HepG2 (cell line): Measurements from ENCODE around the gene DDR2. TPM values are rescaled to one million over a fixed set of nuclear protein-coding genes. Genes with fewer than 3 reads are reported as not detected.

Experiments used
- ATAC-seq: fragments of 200-7000 bp; cut with Tn5 transposase; 3 replicates; pipeline ENCODE4 v1.9.1; 2020; ENCODE audit warnings: mild to moderate bottlenecking, moderate library complexity
- BruUV-seq: library from RNA; stranded (reverse); fragments of 400-500 nt; replicated peaks from 2 replicates; lab custom pipeline; 2021; lab: Mats Ljungman, UMichigan
- CTCF ChIA-PET: fragments of 300-600 bp; formaldehyde crosslinking; extraction: SDS; loops from one replicate; lab custom pipeline; 2021; ENCODE audit warnings: low total read pairs, inconsistent platforms, low intra/inter-chr PET ratio; lab: Yijun Ruan, JAX
- POLR2A ChIA-PET: fragments of 350-600 bp; sonication (Branson Sonifier 250); formaldehyde crosslinking; loops from one replicate; lab custom pipeline; 2020; ENCODE audit warnings: antibody characterized with exemption, inconsistent platforms; lab: Yijun Ruan, JAX
- DNase-seq: peaks from one replicate; pipeline ENCODE4 v3.0.0-alpha.2; 2015; ENCODE audit warnings: low spot score
- FAIRE-seq: peaks from 3 replicates; lab custom pipeline; 2011; peaks lifted over from hg19 to GRCh38; lab: Jason Lieb, UNC
- H2AFZ ChIP-seq: one replicate; pipeline ENCODE4 v1.6.1; 2011; ENCODE audit warnings: low read length, inconsistent platforms
- H3K27ac ChIP-seq: fragments of 300-600 bp; 3 replicates; pipeline ENCODE4 v1.8.0; 2011; ENCODE audit warnings: mixed run types, mild to moderate bottlenecking, mixed read lengths, low read length, inconsistent platforms; ENCODE audit not compliant: insufficient read depth; ENCODE audit errors: extremely low read length
- H3K27me3 ChIP-seq, 2 experiments: fragments of 200-600 bp in 1 of 2; 2 replicates in 1 of 2; 3 replicates in 1 of 2; pipeline versions ENCODE4 v1.6.0 to v1.8.0; 2011; ENCODE audit warnings: low read length in 2 of 2, mild to moderate bottlenecking in 2 of 2, moderate library complexity in 2 of 2, inconsistent platforms in 1 of 2; ENCODE audit not compliant: insufficient read depth in 2 of 2, control insufficient read depth in 1 of 2
- H3K36me3 ChIP-seq, 2 experiments: fragments of 200-600 bp in 1 of 2; replicated peaks in 1 of 2; 2 replicates in 1 of 2; 3 replicates in 1 of 2; pipeline versions ENCODE4 v1.5.1 to v1.8.0; 2011; ENCODE audit warnings: low read length in 2 of 2, inconsistent platforms in 1 of 2; ENCODE audit not compliant: insufficient read depth in 2 of 2, control insufficient read depth in 1 of 2
- H3K4me1 ChIP-seq: 2 replicates; pipeline ENCODE4 v1.5.1; 2012; ENCODE audit warnings: low read length, inconsistent platforms; ENCODE audit not compliant: insufficient read depth
- H3K4me2 ChIP-seq: 2 replicates; pipeline ENCODE4 v1.6.0; 2011; ENCODE audit warnings: low read depth, low read length, inconsistent platforms
- H3K4me3 ChIP-seq, 3 experiments: fragments of 200-600 bp in 1 of 3; sonication (generic), shearing (Covaris generic) in 1 of 3; replicated peaks in 1 of 3; 2 replicates each; pipeline ENCODE4 v1.5.1; 2011 to 2016; ENCODE audit warnings: low read length in 3 of 3, inconsistent platforms in 2 of 3, low read depth in 2 of 3, mild to moderate bottlenecking in 2 of 3, control low read depth in 1 of 3, mixed read lengths in 1 of 3; ENCODE audit not compliant: insufficient read depth in 1 of 3
- H3K79me2 ChIP-seq: one replicate; pipeline ENCODE4 v1.6.1; 2011; ENCODE audit warnings: low read length, inconsistent platforms; ENCODE audit not compliant: insufficient read depth
- H3K9ac ChIP-seq: 2 replicates; pipeline ENCODE4 v1.6.0; 2011; ENCODE audit warnings: mild to moderate bottlenecking, low read depth, low read length, inconsistent platforms; ENCODE audit not compliant: insufficient read depth
- H3K9me3 ChIP-seq: 2 replicates; pipeline ENCODE4 v1.5.1; 2012; ENCODE audit warnings: mild to moderate bottlenecking, low read length
- H4K20me1 ChIP-seq: 2 replicates; pipeline ENCODE4 v1.6.0; 2011; ENCODE audit warnings: inconsistent platforms, mild to moderate bottlenecking, low read length, moderate library complexity; ENCODE audit not compliant: insufficient read depth
- BRD4 ChIP-seq: sonication (generic); formaldehyde crosslinking; IDR thresholded peaks from 2 replicates; pipeline ENCODE4 v1.4.0; 2020; ENCODE audit warnings: missing genetic modification reagents
- HES4 ChIP-seq: sonication (generic); formaldehyde crosslinking; IDR thresholded peaks from 2 replicates; pipeline ENCODE4 v1.9.0; 2021; ENCODE audit warnings: mild to moderate bottlenecking, missing genetic modification reagents, borderline replicate concordance
- HOXA3 ChIP-seq: sonication (generic); formaldehyde crosslinking; IDR thresholded peaks from 2 replicates; pipeline ENCODE4 v1.5.0; 2020; ENCODE audit warnings: missing genetic modification reagents
- KDM3A ChIP-seq: IDR thresholded peaks from 2 replicates; pipeline ENCODE4 v1.6.1; 2018; ENCODE audit warnings: low read depth, missing compliant biosample characterization
- KLF16 ChIP-seq, 2 experiments: sonication (generic) in 1 of 2; formaldehyde crosslinking in 1 of 2; IDR thresholded peaks; 2 replicates each; pipeline versions ENCODE4 v1.6.1 to v1.8.0; 2016 to 2023; ENCODE audit warnings: missing genetic modification reagents in 2 of 2, missing compliant biosample characterization in 1 of 2
- KLF6 ChIP-seq: IDR thresholded peaks from 2 replicates; pipeline ENCODE4 v1.8.0; 2016; ENCODE audit warnings: missing biosample characterization, missing genetic modification reagents
- MEF2D ChIP-seq: sonication (generic); formaldehyde crosslinking; IDR thresholded peaks from 2 replicates; pipeline ENCODE4 v1.5.1; 2020; ENCODE audit warnings: mild to moderate bottlenecking, missing genetic modification reagents
- NFRKB ChIP-seq: fragments of 450-650 bp; IDR thresholded peaks from 2 replicates; pipeline ENCODE4 v1.6.1; 2017
- SKIL ChIP-seq: sonication (generic); formaldehyde crosslinking; IDR thresholded peaks from 2 replicates; pipeline ENCODE4 v1.8.0; 2022; ENCODE audit warnings: missing genetic modification reagents, mild to moderate bottlenecking, moderate library complexity, borderline replicate concordance
- ZBTB8A ChIP-seq: sonication (generic); formaldehyde crosslinking; IDR thresholded peaks from 2 replicates; pipeline ENCODE4 v1.4.0; 2020; ENCODE audit warnings: mild to moderate bottlenecking, low read depth, missing genetic modification reagents, borderline replicate concordance
- ZNF354B ChIP-seq: sonication (generic); formaldehyde crosslinking; IDR thresholded peaks from 2 replicates; pipeline ENCODE4 v1.8.0; 2022; ENCODE audit warnings: mild to moderate bottlenecking, missing genetic modification reagents
- ZNF546 ChIP-seq: sonication (generic); formaldehyde crosslinking; conservative IDR thresholded peaks from 2 replicates; pipeline ENCODE4 v1.8.1; 2023; ENCODE audit warnings: mild to moderate bottlenecking, missing genetic modification reagents
- ZNF878 ChIP-seq: sonication (generic); formaldehyde crosslinking; IDR thresholded peaks from 2 replicates; pipeline ENCODE4 v1.8.1; 2023; ENCODE audit warnings: mild to moderate bottlenecking, missing genetic modification reagents, moderate library complexity
- WGBS: methylation state at CpG from one replicate; pipeline ENCODE4 v1.1.6; 2017; ENCODE audit warnings: low lambda C conversion rate; 5-methylcytosine and 5-hydroxymethylcytosine counted together
- in situ Hi-C: cut with HindIII; loops from 2 replicates; pipeline ENCODE4 v1.10.0; 2017; ENCODE audit warnings: low pct_unique_long_range_greater_than_20kb; ENCODE audit not compliant: extremely low pct_ligation_motif_present
- intact Hi-C: fragments of 100-400 bp; cut with micrococcal nuclease; formaldehyde crosslinking; loops from one replicate; pipeline ENCODE4 v1.10.0; 2022; ENCODE audit not compliant: unreplicated experiment
- polyA plus RNA-seq, 8 experiments: library from polyadenylated mRNA; depleted of rRNA in 3 of 8; stranded (reverse) in 7 of 8; unstranded in 1 of 8; fragments of >200 nt; fragmentation: Illumina TruSeq in 4 of 8; extraction: Trizol in 4 of 8; gene quantifications; 2 replicates each; pipeline versions ENCODE4 v1.2.1 to v1.2.3, GENCODE V29; 2011 to 2016; ENCODE audit warnings: low read depth in 4 of 8, missing spikeins in 1 of 8, mixed read lengths in 1 of 8; ENCODE audit not compliant: insufficient read depth in 1 of 8
- total RNA-seq, 5 experiments: library from RNA; depleted of rRNA; stranded (reverse); fragments of >200 nt; fragmentation: Illumina TruSeq; extraction: Trizol; gene quantifications; 2 replicates each; pipeline ENCODE4 v1.2.3, GENCODE V29; 2016; ENCODE audit warnings: low read depth in 1 of 5
- TF ChIP-seq, protein P1 (sequence below), 2 experiments: fragments of 450-650 bp in 1 of 2; sonication (generic) in 1 of 2; formaldehyde crosslinking in 1 of 2; IDR thresholded peaks; 2 replicates each; pipeline versions ENCODE4 v1.6.1 to v1.8.0; 2016 to 2022; ENCODE audit warnings: antibody characterized with exemption in 1 of 2, mild to moderate bottlenecking in 1 of 2, missing genetic modification reagents in 1 of 2

The DDR2 gene
- total and polyA plus RNA-seq, 2 of the 13 experiments (the other 11 are each of a cell fraction or from before 2014, with no cell fraction given) = 0.36 to 0.38 TPM

DNA sequence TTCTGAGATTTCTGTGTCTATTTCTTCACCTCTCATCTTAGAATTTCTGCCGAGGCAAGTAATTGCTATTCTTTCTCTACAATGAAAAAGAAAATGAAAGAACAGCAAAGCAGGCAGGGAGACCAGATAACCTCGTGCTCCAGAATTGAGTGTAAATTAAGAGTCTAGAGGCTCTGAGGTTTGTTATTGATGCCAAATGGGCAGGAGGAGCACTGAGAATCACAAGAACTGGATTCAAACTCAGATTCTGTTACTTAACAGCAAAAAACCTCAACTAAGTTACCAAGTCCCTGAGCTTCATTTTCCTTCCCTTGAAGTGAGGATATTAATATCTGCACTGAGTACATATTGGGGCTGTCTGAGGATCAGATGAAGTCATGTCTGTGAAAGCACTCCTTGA lies 5.5 kb upstream of the DDR2 start:
- TF ChIP-seq, protein P1, sequence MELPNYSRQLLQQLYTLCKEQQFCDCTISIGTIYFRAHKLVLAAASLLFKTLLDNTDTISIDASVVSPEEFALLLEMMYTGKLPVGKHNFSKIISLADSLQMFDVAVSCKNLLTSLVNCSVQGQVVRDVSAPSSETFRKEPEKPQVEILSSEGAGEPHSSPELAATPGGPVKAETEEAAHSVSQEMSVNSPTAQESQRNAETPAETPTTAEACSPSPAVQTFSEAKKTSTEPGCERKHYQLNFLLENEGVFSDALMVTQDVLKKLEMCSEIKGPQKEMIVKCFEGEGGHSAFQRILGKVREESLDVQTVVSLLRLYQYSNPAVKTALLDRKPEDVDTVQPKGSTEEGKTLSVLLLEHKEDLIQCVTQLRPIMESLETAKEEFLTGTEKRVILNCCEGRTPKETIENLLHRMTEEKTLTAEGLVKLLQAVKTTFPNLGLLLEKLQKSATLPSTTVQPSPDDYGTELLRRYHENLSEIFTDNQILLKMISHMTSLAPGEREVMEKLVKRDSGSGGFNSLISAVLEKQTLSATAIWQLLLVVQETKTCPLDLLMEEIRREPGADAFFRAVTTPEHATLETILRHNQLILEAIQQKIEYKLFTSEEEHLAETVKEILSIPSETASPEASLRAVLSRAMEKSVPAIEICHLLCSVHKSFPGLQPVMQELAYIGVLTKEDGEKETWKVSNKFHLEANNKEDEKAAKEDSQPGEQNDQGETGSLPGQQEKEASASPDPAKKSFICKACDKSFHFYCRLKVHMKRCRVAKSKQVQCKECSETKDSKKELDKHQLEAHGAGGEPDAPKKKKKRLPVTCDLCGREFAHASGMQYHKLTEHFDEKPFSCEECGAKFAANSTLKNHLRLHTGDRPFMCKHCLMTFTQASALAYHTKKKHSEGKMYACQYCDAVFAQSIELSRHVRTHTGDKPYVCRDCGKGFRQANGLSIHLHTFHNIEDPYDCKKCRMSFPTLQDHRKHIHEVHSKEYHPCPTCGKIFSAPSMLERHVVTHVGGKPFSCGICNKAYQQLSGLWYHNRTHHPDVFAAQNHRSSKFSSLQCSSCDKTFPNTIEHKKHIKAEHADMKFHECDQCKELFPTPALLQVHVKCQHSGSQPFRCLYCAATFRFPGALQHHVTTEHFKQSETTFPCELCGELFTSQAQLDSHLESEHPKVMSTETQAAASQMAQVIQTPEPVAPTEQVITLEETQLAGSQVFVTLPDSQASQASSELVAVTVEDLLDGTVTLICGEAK (IDR thresholded peaks at IDR 0.05) = no peak
- TF ChIP-seq, protein P1 (CRISPR knock-in tag; IDR thresholded peaks at IDR 0.05) = no peak
- TF ChIP-seq ZNF878 (no peak), SKIL (CRISPR knock-in tag) (no peak), HOXA3 (no peak), BRD4 (no peak), ZBTB8A (CRISPR knock-in tag) (no peak), NFRKB (no peak), KLF6 (CRISPR knock-in tag) (no peak), KLF16 (CRISPR knock-in tag; IDR thresholded peaks at IDR 0.05) (no peak), HES4 (no peak), MEF2D (no peak), ZNF354B (CRISPR knock-in tag) (no peak), KDM3A (no peak), ZNF546 (CRISPR knock-in tag) (no peak)
- TF ChIP-seq, all 625 proteins: peak for 0
- no peaks in the 10 kb centered on the region for H4K20me1 ChIP-seq
- CTCF ChIA-PET = no interaction called here
- H3K4me2 ChIP-seq = no peak overlapping the region
- no peak overlapping the region for H3K4me3 ChIP-seq
- H3K27me3 ChIP-seq = no peaks in the 10 kb centered on the region
- no peak overlapping the region for H3K27ac ChIP-seq
- ATAC-seq (no peak), DNase-seq (no peak), FAIRE-seq (no peak)
- H3K9ac ChIP-seq = no peak overlapping the region
- BruUV-seq = no TSS peak
- WGBS = 49% methylated on average over 2 of the region's 2 CpGs
- H3K9me3 ChIP-seq = no peaks in the 10 kb centered on the region
- no peaks in the 10 kb centered on the region for H3K4me1 ChIP-seq
- no peak overlapping the region for H2AFZ ChIP-seq
- POLR2A ChIA-PET = no interaction called here
- intact Hi-C loops (loop anchor here (2.0 kb wide), 1 partner anchor 570 kb away; no protein-coding TSS in a partner anchor), in situ Hi-C loops (loop anchor here (10.0 kb wide), 1 partner anchor 178 kb away; no protein-coding TSS in a partner anchor)
- H3K79me2 ChIP-seq = no peaks in the 10 kb centered on the region
- no peaks in the 10 kb centered on the region for H3K36me3 ChIP-seq
